ENCODE data around the gene ATP10A.

The ATP10A gene

DNA sequence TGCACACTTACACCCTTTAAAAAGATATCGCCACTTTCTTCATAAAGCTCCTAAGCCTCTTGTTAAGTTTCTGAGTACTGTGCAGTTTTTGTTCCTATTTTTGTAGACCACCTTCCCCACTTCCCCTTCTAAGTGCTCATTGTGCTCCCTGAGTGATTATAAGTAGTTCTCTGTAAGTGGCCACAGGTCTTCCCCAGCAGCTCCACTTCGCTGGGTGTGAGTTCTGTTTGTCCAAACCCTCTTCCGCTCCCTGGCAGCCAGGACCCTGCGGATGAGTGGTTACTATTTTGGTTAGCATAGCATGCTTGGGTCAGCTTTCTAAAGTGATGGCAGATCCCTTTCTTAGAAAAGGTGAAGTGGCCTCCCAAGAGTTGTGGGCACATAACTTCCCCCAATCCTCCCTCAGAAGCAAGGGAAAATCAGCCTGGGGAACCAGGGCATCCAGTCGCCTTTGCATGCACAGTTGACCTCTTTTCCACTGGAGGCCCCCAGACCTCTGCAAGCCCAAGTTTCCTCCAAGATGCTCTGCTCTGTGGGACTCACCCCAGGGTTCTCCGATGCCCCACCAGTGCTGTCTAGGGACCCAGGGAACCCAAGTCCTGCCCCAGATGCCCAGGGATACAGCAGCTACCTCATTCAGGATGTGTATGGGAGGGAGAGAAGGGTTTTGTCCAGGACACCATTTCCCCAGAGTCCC, 69.6 kb downstream of the ATP10A start:
- no peak for DNase-seq (ENCODE audit: low read depth in 2 of 2)

DNA sequence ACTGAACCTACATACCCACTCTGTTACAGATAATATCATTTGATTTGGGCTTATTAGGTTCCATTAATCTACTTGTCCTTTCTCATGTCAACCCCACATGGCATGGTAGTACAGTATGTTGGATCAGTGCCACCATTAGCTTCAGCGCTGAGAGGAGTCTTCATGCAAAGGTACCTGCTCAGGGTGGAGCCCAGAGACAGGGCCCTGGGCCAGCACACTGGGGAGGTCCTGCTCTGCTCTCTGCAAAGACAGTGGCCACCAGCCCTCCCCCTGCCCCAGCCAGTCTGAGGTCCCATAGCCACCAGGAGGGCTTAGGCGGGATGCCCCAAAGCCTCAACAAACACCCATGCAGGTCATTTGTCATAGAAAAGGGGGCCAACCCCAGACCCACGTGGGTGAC, 71.0 kb downstream of the ATP10A start:
- no peak for DNase-seq (ENCODE audit: low read depth in 2 of 2)

DNA sequence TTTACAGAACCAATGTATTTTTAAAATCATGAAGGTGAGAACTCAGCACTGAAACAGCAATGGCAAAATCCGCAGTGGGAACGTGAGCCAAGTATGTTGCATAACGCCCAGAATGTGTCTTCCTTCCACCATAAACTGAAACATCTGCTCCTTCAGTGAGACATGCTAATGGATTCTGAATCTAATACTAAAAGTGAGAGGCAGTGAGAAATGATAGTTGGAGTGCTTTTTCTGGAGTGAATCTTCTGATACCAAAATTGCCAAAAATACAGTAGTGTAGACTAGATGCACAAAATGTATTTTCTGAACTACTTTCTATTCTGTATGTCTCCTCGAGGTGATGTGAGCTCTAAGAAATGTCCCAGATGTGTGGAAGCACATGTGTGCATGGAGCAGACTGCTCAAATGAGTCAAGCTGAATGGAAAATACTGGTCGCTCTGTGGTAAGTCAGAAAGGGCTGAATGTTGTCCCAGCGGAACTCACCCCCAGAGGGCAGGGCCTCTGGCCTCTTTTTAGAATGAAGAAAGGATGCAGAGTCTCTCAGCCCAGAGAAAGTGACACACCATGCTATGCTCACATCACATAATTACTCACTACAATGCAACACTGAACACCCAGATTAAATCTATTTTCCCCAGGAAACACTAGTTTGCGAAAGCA, 73.0 kb downstream of the ATP10A start:
- DNase-seq (ENCODE audit: low read depth in 2 of 2) = peak; percentile 85 to 86

DNA sequence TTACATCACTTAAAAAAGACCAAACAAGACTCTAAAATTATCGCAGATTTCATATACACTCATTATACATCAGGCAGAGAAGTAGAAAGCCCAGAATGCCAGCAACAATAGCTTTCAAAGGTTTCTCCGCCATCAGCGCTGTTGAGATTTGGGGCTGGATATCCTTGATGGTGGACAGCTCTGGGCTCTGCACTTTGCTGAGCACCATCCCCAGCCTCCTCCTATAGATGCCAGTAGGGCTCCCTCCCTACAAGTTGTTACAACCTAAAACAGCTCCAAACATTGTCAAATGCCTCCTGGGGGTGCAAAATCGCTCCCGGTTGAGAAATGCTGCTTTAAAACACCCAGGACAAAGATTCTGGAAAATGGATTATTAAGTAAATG, 73.5 kb downstream of the ATP10A start:
- DNase-seq (ENCODE audit: low read depth in 2 of 2) = peak in 1 of 2 experiments; percentile 6

DNA sequence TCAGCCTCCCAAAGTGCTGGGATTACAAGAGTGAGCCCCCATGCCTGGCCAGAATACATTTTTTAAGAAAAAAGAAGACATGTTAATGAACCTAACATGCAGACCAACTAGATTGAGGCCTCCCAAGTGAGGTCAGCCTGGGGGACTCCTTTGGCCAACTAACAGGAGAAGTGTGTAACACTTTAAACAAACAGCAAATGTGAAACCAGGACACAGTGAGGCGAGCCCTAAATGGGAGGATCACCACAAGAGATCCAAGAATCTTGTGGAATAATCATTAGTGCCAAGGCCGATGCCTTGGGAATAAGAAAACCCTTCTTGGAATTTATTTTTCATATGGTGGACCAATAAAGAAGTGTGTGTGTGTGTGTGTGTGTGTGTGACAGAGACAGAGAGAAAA, 73.9 kb downstream of the ATP10A start:
- peak; percentile 23 for DNase-seq (ENCODE audit: low read depth in 2 of 2)

DNA sequence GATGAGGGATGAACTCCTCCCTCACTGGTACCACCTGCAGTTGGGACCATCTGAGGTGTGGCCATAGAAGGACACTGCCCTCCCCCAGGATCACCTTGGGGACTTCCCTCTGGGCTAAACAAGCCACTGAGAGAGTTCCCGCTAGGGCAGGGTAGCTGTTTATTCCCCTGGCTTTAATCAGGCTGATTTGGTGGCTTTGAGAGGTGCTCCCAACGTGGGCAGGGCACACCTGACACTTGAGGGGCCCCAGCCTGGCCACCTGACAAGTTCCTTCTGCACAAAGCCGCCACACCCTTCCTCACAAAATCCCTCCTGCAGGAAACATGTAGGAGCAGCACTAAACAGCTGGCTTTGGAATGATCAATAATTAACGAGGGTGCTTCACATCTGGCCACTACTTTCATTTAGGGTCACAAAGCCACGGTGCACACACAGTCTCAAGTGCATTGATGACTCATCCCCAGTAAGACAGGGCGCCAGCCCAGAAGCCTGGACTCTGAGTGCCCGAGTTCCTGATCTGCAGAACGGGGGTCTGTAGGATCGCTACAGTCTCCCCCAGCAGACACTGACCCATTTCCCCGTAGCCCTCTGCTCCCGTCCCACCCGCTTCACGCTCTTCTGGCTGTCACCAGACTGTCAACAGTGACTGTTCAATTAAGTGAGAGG, 75.1 kb downstream of the ATP10A start:
- no peak for DNase-seq (ENCODE audit: low read depth in 2 of 2)

DNA sequence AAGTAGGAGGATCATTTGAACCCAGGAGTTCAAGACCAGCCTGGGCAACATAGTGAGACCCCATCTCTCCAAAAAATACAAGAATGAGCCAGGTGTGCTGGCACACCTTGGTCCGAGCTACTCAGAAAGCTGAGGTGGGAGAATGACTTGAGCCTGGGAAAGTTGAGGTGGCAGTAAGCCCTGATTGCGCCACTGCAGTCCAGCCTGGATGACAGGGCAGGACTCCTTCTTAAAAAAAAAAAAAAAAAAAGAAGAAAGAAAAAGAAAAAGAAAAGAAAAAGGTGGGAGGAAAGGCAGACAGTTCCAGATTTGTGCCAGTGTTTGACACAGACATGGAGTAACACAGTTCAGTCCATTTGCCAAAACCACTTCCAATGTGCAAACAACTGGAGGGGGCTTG, 75.7 kb downstream of the ATP10A start:
- DNase-seq (ENCODE audit: low read depth in 2 of 2) = no peak

DNA sequence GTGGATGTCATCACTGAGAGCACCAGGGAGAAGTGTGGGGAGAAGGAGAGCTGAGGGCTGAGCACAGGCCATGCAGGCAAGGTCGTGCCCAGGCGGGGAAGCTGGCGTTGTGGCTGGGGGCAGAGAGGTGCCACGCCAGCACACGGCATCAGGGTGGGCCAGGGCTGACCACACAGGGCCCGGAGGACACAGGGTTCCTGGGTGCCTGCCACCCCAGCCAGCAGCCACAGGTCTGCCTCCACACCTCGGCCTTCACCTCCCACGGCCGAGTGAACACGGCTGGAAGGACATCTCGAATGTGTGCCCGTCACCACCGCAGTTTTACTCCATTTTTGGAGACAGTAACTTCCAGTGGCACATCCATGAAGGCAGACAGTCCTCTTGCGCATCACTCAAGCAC, 77.1 kb downstream of the ATP10A start:
- no peak for DNase-seq (ENCODE audit: low read depth in 2 of 2)

DNA sequence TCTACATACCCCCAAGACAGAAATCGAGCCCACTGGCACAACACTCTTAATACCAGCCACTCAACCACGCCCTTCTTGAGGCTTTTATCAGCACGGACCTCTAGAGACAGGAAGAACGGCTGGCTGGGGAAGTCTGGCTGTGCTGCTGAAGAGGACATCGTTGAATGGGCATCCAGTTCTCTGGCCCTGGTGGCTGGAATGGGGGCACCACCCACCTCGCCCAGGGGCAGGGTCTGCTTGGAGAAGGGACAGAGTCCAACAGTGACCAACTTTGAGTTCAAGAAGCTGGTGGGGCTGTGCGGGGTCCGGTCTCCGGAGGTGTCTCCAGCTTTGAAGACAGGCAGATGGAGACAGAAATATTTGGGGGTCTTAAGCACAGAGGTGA, 77.5 kb downstream of the ATP10A start:
- no peak for DNase-seq (ENCODE audit: low read depth in 2 of 2)

DNA sequence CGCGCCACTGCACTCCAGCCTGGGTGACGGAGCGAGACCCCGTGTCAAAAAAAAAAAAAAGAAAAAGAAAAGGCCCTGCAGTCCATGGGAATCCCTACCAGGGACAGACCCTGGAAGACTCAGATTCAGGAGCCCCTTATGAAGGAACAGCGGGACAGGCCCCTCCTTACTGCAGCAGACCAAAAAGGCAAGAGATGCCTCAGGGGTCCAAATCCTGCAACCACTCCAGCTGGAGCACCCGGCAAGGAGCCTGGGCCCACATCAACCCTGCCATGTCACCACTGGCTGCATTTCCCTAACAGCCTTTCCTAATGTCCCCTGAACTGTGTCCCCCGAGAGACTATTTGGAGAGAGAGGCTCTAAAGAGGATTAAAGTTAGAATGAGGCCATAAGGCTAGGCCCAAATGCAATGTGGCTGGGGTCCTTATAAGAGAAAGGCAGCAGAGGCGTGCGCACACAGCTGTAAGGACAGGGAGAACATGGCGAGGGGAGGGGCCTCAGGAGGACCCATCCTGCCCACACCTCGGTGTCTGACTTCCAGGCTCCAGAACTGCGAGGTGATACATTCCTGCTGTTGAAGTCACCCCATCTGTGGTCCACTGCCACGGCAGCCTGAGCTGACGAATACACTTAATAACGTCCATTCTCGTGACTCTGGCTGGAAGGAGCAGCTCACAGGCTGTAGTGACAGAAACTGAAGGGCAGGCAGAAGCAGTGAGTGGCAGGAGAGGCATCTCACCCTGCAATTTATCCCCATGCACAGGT, 78.1 kb downstream of the ATP10A start:
- peak; percentile 72 to 73 for DNase-seq (ENCODE audit: low read depth in 2 of 2)

DNA sequence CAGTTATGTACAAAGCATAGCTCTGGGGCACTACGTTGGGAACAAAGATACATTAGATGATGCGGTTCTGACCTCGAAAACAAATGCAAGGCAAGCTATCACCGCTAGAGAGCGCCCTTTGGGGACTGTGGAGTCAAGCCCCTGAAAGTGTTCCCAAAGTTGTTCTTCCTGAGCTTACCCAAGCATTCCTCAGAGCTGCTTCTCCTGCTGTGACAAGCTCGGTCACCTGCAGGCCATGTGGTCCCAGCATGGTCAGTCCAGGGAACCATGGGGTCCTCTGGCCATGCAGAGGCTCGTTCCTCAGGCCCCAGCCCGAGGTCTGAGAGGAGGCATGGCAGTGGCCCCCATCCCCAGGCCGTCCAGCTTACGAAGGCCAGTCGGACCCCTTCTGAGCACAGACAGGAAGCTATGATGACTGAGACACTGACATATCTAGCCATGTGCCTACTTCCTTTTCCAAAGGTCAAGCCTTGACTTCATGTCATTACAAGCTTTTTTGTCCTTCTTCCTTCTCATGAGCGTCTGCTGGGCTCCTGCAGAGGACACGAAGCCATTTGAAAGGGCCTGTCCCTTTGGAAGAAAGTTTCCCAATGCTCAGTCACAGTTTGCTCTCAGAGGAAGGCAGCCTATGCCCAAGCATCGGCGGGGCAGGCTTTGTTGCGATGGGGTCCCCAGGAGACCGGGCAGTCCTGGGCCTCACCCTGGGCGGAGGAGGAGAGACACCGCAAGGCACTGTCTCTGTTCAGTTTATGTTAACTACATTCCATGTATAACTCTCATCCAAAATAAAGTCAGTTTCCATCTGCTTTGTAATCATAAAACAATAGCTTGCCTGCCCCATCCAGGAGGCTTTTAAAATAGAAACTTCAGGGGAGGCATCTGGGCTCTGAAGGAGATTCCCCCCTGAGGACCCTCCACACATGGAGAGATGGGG, 79.3 kb downstream of the ATP10A start:
- peak in 1 of 2 experiments; percentile 16 for DNase-seq (ENCODE audit: low read depth in 2 of 2)

DNA sequence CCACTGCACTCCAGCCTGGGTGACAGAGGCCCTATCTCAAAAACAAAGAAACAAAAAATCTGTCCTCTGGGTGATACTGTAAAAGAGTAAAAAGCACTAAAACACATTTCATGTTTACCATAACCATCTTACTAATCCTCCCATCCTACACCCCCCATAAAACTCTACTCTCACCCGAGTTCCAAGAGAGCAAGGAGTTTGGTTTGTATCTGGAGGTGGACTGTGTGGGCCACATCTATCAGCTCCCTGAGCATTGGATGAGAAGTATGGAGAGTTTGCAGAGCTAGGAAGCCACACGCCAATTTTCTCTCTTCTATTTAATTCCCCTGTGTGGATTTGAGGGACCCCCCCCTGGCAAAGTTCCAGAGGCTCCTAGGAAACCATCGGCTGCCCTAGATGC, 80.0 kb downstream of the ATP10A start:
- no peak for DNase-seq (ENCODE audit: low read depth in 2 of 2)

DNA sequence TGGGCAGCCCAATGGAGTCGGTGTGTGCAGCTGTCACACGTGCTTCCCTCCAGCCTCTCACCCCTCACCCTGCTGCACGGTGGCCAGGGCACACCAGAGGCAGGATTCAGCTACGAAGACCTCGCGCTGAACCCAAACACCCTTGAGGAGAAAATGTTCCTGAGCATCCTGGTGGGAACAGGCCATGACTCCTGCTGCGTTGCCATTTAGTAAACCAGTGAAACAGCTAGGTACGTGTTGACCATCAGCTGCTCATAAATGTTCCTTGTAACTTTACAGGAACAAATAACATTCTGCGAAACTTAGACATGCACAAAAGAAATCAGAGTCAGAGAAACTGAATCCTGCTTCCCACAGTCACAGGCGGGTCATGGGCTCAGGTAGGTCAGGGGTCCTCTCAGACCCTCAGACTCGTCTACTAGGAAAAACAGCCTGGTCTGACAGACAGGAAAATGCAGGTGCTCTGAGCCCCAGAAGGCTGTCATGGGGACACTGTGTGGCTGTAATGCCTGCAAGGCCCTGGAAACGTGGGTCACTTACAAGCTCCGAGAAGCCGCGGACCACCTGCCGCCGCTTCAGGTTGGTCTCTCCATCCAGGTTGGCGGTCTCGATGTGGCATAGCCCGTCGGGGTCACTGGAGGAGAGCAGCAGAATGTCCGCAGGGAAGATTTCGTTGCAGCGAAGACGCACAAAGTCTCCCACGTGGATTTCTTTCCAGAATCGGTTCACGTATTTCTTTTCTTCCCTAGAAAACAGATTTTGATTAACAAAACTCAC, 82.5 kb downstream of the ATP10A start:
- no peak for DNase-seq (ENCODE audit: low read depth in 2 of 2)

DNA sequence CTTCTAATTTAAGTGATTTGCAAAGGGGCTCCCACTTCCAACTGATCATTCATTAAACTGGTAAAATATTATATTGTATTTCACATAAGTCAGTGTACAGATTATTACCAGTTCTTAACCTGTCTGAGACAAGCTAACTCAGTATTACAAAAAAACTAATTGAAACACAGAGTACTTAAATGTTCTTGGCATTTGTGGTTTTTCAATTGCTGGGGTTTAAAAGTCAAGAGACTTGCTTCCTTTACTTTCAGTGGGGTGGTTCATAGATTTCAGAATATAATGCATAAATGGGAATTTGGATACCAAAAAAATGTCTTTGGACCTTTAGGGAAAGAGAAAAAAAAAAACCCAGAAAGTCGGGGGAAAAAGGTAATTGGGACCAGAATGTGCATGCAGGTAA, 85.0 kb downstream of the ATP10A start:
- DNase-seq (ENCODE audit: low read depth in 2 of 2) = no peak

DNA sequence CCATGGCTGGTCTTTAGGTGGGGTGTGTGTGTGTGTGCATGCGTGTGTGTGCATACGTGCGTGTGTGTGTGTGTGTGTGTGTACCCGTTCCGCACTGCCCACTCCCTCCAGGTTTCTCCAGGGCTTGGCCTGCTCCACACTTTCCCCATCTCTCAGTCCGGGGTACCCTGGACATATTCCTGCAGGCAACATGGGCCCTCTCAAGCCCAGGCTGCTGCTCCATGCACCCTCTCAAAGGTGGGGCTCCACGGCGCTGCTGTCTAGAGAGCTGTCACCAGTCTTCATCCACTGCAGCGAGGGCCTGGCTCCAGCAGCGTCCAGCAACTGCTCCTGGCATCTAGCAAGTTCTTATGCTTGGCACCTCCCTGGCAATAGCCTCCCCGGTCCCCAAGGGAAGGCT, 86.1 kb downstream of the ATP10A start:
- DNase-seq (ENCODE audit: low read depth in 2 of 2) = no peak

DNA sequence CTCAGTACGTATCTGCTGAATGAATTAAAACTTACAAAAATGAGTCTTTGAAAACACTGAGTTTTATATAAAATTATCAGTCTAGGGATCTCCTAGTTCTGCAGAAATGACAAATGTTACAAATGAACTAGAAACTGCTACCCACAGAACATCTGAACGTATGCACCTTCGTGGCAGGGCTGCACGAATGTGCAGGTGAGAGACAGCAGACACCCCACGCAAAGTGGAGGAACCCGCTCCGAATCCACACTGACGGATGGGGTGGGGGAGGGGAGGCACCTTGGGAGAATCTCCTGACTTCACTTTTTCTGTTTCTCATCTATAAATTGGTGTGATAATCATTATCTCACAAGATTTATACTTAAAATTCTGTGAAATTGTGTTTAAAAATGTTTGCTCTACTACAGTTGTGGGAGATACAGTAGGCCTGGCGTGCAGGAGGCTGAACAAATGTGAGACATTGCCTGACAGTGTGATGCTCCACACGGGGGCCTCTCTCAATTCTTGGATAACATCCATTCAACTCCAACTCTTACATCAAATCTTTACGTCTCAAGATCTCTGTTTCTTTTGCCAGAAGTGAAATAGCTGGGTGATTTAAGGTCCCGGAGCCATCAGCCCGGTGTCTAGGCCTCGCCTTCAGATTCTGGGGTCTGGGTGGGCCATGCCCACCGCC, 86.9 kb downstream of the ATP10A start:
- DNase-seq (ENCODE audit: low read depth in 2 of 2) = no peak

DNA sequence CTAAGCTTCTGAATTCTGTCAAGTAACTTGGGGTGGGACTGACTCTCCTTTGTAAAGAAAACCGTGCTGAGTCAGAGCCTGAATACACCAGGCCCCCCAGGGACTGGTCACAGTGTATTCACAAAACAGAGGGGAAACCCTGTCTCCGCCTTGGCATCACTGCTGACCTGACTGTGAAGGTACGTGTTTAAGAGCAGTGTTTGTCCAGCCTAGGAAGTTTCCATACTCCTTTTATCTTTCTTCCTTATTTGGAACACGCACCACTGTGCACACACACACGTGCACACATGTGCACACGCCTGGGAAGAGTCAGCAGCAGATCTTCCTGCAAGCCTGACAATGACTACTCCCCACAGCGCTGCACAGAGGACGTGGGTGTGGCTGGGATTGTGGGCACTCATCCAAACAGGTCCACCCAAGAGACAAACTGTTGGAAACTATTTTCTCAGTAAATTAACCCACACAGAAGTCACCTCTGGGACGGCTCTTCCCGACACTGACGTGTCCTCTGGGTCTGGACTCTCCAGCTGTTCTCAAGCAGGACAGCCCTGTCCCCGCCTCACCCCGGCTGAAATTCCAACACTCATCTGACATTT, 87.7 kb downstream of the ATP10A start:
- peak; percentile 27 to 33 for DNase-seq (ENCODE audit: low read depth in 2 of 2)

DNA sequence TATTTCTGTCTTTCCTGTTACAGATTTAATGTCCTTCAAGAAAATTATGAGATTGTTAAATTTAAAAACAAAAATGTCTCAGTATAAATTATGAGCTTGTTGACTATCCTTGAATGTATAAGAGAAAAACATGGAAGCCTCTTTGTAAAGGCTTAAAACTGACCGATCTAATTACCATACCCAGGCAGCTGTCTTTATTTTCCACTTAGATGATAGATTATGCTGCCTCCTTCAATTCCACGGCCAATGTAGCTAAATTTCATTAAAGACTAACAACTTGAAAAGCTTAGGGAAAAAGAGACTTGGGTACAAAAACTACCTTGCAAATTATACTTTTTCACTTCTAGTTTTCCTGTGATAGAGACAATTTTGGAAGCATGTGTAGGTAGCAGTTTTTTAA, 88.3 kb downstream of the ATP10A start:
- no peak for DNase-seq (ENCODE audit: low read depth in 2 of 2)

DNA sequence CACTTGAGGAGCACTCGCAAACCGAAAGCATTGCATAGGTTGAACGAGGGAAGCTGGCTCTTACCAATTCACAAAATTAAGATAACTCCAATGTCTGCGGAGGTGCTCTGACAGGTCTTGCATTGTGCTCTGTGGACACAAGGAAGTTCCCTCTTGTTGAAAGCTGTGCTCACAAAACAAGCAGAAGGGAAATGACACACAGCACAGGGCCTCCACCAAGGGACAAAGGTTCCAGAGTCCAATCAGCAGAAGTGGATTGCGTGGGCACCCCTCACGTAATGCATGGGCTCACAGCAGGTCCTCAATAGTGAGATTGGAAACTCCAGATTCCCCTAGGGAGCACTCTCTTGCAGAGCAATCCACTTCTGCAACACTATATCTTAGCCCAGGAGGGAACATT, 89.9 kb downstream of the ATP10A start:
- DNase-seq (ENCODE audit: low read depth in 2 of 2) = no peak

DNA sequence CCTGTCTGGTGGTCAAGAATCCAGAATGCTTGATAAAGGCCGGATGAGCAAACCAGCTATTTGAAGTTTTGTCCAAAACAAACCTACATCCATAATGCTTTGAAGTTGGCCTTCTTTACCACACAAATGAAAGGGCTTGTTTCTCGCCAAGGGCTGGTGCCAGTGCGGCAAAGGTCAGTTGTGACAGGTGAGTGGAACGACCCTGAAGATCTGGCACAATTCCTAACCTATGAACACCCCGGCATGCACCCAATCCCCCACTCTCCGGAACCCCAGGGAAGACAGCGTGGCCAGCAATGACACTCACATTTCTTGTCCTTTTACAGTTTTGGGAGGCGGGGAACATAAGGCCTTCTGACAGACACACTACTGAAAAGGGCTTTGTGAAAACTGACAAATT, 90.6 kb downstream of the ATP10A start:
- no peak for DNase-seq (ENCODE audit: low read depth in 2 of 2)

All from fibroblast of skin of left quadriceps (primary cell).